Breast epithelium (tissue), 4 donors: ENCODE data around the gene CENPH. TPM values are rescaled to one million over a fixed set of nuclear protein-coding genes. Genes with fewer than 3 reads are reported as not detected.
"Not testable (repeated sequence)": the region's sequence is repeated elsewhere in the genome, so short reads cannot be mapped to it uniquely, and the experiment has no call there.

Experiments used
- DNase-seq, 2 donors: peaks; one replicate each; pipeline ENCODE4 v3.0.0-alpha.2; 2019; ENCODE audit warnings: low spot score in 2 of 2
- H3K27ac ChIP-seq, 2 donors: fragments of 200-600 bp; sonication (generic) in 1 of 2; one replicate each; pipeline ENCODE4 v1.5.1; 2016 to 2019; ENCODE audit warnings: mild to moderate bottlenecking in 1 of 2
- H3K27me3 ChIP-seq, 2 donors: fragments of 200-600 bp; sonication (generic) in 1 of 2; one replicate each; pipeline versions ENCODE4 v1.5.1 to v1.6.0; 2017 to 2019; ENCODE audit warnings: control low read depth in 1 of 2, mild to moderate bottlenecking in 1 of 2
- H3K36me3 ChIP-seq: fragments of 200-600 bp; one replicate; pipeline ENCODE4 v1.5.1; 2019
- H3K4me1 ChIP-seq, 2 donors: fragments of 200-600 bp; sonication (generic); one replicate each; pipeline ENCODE4 v1.5.1; 2016 to 2019; ENCODE audit warnings: control low read depth in 1 of 2
- H3K4me3 ChIP-seq, 3 donors: fragments of 200-600 bp; sonication (generic); 1 replicate in 2 of 3; 2 replicates in 1 of 3; pipeline ENCODE4 v1.5.1; 2016 to 2019; ENCODE audit warnings: mild to moderate bottlenecking in 3 of 3, moderate library complexity in 2 of 3
- H3K9me3 ChIP-seq, 2 donors: fragments of 200-600 bp; sonication (generic) in 1 of 2; one replicate each; pipeline ENCODE4 v1.5.1; 2016 to 2019; ENCODE audit warnings: control low read depth in 1 of 2
- CTCF ChIP-seq, 3 donors: fragments of 450-650 bp; IDR thresholded peaks; one replicate each; pipeline ENCODE4 v1.5.1; 2016 to 2017; ENCODE audit warnings: antibody characterized with exemption in 3 of 3, mild to moderate bottlenecking in 3 of 3, moderate library complexity in 3 of 3
- POLR2A ChIP-seq: fragments of 450-650 bp; IDR thresholded peaks from one replicate; pipeline ENCODE4 v1.6.1; 2016; ENCODE audit warnings: antibody characterized with exemption, mild to moderate bottlenecking, moderate library complexity
- POLR2AphosphoS5 ChIP-seq, 3 donors: sonication (generic); formaldehyde crosslinking; IDR thresholded peaks; one replicate each; pipeline ENCODE4 v1.6.1; 2017; ENCODE audit warnings: antibody characterized with exemption in 3 of 3
- intact Hi-C: fragments of 100-400 bp; cut with DNase I; formaldehyde crosslinking; loops from one replicate; pipeline ENCODE4 v1.15.1; 2023; ENCODE audit warnings: low total_unique reads
- total RNA-seq, 3 donors: library from RNA; depleted of rRNA; stranded (reverse); fragments of >200 nt; gene quantifications; one replicate each; pipeline ENCODE4 v1.1.0, GENCODE V29; 2016

Gene CENPH
- total RNA-seq, 3 donors from 2014 or later = 2.6 to 6.1 (median 2.9) TPM

DNA sequence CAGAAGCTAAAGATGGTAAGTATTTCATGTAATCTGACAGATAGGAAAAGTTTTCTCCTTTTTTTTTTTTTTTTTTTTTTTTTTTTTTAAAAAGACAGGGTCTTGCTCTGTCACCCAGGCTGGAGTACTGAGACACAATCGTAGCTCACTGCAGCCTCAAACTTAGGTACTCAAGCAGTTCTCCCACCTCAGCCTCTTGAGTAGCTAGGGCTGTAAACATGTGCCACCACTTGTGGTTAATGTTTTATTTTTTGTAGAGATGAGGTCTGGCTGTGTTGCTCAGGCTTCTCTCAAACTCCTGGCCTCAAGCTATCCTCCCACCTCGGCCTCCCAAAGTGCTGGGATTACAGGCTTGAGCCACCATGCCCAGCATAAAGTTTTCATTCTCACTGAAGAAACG lies 63.1 kb downstream of the CENPH start:
- Histone ChIP-seq H3K36me3 (no peaks in the 10 kb centered on the region), H3K4me3 (no peak overlapping the region)
- no peak for TF ChIP-seq POLR2AphosphoS5 (IDR thresholded peaks at IDR 0.05)
- no peak for TF ChIP-seq CTCF (IDR thresholded peaks at IDR 0.05)
- TF ChIP-seq POLR2A = no peak

GRCh38 chr5:69255940-69256339 lies 66.6 kb downstream of the CENPH start:
- DNase-seq, H3K4me3 ChIP-seq, H3K36me3 ChIP-seq, intact Hi-C loops, H3K27me3 ChIP-seq, H3K4me1 ChIP-seq, H3K9me3 ChIP-seq, H3K27ac ChIP-seq: not testable (repeated sequence)

More for the DNA sequence above, 63.1 kb downstream of the CENPH start:
- no peaks in the 10 kb centered on the region for H3K4me1 ChIP-seq
- intact Hi-C loops = no loop called here
- no peaks in the 10 kb centered on the region for H3K9me3 ChIP-seq
- H3K27me3 ChIP-seq = no peaks in the 10 kb centered on the region
- H3K27ac ChIP-seq = no peak overlapping the region
- no peak for DNase-seq

DNA sequence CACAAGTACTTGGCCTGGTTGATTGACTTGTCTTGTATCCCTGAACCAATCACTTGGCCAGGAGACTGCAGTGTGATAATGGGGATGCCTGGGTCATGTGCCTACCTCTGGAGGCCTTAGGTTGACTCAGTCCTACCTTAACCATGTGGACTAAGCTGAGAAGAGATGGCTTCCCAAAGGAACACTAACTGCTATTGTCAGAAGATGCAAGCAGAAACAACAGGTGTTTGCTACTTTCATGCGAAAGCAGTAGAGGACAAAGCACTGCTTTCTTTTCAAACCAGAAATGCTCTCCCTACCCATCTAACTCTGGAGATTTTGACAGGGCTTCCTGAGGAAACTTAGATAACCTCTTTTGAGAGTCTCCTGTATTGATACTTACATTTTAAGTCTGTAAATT lies 68.2 kb downstream of the CENPH start:
- no peaks in the 10 kb centered on the region for H3K36me3 ChIP-seq
- no peaks in the 10 kb centered on the region for H3K9me3 ChIP-seq
- H3K4me1 ChIP-seq = no peaks in the 10 kb centered on the region
- H3K4me3 ChIP-seq = no peak overlapping the region
- TF ChIP-seq POLR2AphosphoS5 (IDR thresholded peaks at IDR 0.05) = no peak
- no peak for TF ChIP-seq CTCF (IDR thresholded peaks at IDR 0.05)
- TF ChIP-seq POLR2A = no peak
- no peak for DNase-seq
- H3K27ac ChIP-seq = no peak overlapping the region
- intact Hi-C loops = no loop called here
- no peaks in the 10 kb centered on the region for H3K27me3 ChIP-seq

Other genes with a start within 250 kb of the CENPH start
- gene SLC30A5, start 95.6 kb upstream of the CENPH start, total RNA-seq = 10 to 100 TPM; 42.9 to 63.2 (median 52.4) TPM
- 1 to 10 TPM; 5.6 to 9.4 (median 7.5) TPM for gene CCNB1, start 22.4 kb upstream of the CENPH start, total RNA-seq
- gene CDK7, start 45.3 kb downstream of the CENPH start, total RNA-seq = 10 to 100 TPM; 13.4 to 28.7 (median 20.3) TPM
- gene CCDC125, start 143.2 kb downstream of the CENPH start, total RNA-seq = 10 to 100 TPM in 2 of 3 donors, 1 to 10 TPM in 1; 6.6 to 18.4 (median 13.8) TPM
- 10 to 100 TPM; 19.5 to 35.8 (median 25.6) TPM for gene AK6, start 179.9 kb downstream of the CENPH start, total RNA-seq
- 10 to 100 TPM; 35.4 to 44.9 (median 38.3) TPM for gene TAF9, start 179.9 kb downstream of the CENPH start, total RNA-seq
- gene RAD17, start 180.2 kb downstream of the CENPH start, total RNA-seq = 10 to 100 TPM; 14.6 to 24.1 (median 14.7) TPM
- gene MARVELD2, start 225.5 kb downstream of the CENPH start, total RNA-seq = 10 to 100 TPM in 2 of 3 donors, under 1 TPM in 1; 0.32 to 24.7 (median 11.1) TPM